K562 (cell line): Measurements from ENCODE around the gene SEC23IP. TPM values are rescaled to one million over a fixed set of nuclear protein-coding genes. Genes with fewer than 3 reads are reported as not detected.

Experiments
- CHD7 ChIP-seq: fragments of 200-600 bp; sonication (generic); IDR thresholded peaks from one replicate; pipeline ENCODE4 v1.6.1; 2012; ENCODE audit warnings: mild to moderate bottlenecking, low read depth, low read length, inconsistent platforms
- EP400 ChIP-seq: fragments of 450-650 bp; IDR thresholded peaks from 2 replicates; pipeline ENCODE4 v1.6.1; 2017; ENCODE audit warnings: antibody characterized with exemption, mild to moderate bottlenecking, moderate library complexity
- FOS ChIP-seq: IDR thresholded peaks from 3 replicates; pipeline ENCODE4 v1.6.1; 2011; ENCODE audit not compliant: insufficient read length; ENCODE audit errors: extremely low read depth
- RFX7 ChIP-seq: fragments of 250-450 bp; sonication (Bioruptor Pico); IDR thresholded peaks from 2 replicates; pipeline ENCODE4 v1.5.1; 2021; ENCODE audit warnings: mild to moderate bottlenecking
- TSC22D4 ChIP-seq: fragments of 450-650 bp; IDR thresholded peaks from 2 replicates; pipeline ENCODE4 v1.6.1; 2016; ENCODE audit warnings: missing genetic modification characterization, missing biosample characterization, control low read depth
- USF2 ChIP-seq: sonication (generic); formaldehyde crosslinking; IDR thresholded peaks from 2 replicates; pipeline ENCODE4 v1.5.0; 2020; ENCODE audit warnings: missing genetic modification reagents
- ZNF431 ChIP-seq: sonication (generic); formaldehyde crosslinking; IDR thresholded peaks from 2 replicates; pipeline ENCODE4 v1.8.0; 2022; ENCODE audit warnings: mild to moderate bottlenecking, missing genetic modification reagents
- polyA plus RNA-seq, 8 experiments: library from polyadenylated mRNA; depleted of rRNA in 4 of 8; stranded (reverse) in 5 of 8; unstranded in 3 of 8; fragments of >200 nt; fragmentation: Nextera tagmentation in 2 of 8; fragmentation: Illumina TruSeq in 1 of 8; extraction: Ambion mirVana in 2 of 8; extraction: Trizol in 1 of 8; gene quantifications; 2 replicates each; pipeline versions ENCODE4 v1.2.1 to v1.2.3, GENCODE V29; 2011 to 2014; ENCODE audit warnings: inconsistent platforms in 1 of 8, missing spikeins in 1 of 8
- total RNA-seq, 7 experiments: library from RNA; depleted of rRNA in 6 of 7; stranded (reverse); fragments of >200 nt in 6 of 7; fragmentation: Illumina TruSeq in 2 of 7; extraction: Trizol in 2 of 7; gene quantifications; 2 replicates each; pipeline versions ENCODE4 v1.2.1 to v1.2.3, GENCODE V29; 2011 to 2021; ENCODE audit warnings: low replicate concordance in 1 of 7
- TF ChIP-seq, protein P1 (sequence below): fragments of 250-450 bp; sonication (Bioruptor Pico); IDR thresholded peaks from 2 replicates; pipeline ENCODE4 v1.5.0; 2022; ENCODE audit warnings: mild to moderate bottlenecking
- TF ChIP-seq, protein P2 (sequence below): fragments of 250-450 bp; sonication (Bioruptor Pico); IDR thresholded peaks from 2 replicates; pipeline ENCODE4 v1.8.0; 2022; ENCODE audit warnings: inconsistent platforms

The SEC23IP gene
- total and polyA plus RNA-seq, 9 of the 15 experiments (the other 6 are each of a cell fraction or from before 2014, with no cell fraction given): 15.8 to 38.4 (median 22.5) TPM

DNA sequence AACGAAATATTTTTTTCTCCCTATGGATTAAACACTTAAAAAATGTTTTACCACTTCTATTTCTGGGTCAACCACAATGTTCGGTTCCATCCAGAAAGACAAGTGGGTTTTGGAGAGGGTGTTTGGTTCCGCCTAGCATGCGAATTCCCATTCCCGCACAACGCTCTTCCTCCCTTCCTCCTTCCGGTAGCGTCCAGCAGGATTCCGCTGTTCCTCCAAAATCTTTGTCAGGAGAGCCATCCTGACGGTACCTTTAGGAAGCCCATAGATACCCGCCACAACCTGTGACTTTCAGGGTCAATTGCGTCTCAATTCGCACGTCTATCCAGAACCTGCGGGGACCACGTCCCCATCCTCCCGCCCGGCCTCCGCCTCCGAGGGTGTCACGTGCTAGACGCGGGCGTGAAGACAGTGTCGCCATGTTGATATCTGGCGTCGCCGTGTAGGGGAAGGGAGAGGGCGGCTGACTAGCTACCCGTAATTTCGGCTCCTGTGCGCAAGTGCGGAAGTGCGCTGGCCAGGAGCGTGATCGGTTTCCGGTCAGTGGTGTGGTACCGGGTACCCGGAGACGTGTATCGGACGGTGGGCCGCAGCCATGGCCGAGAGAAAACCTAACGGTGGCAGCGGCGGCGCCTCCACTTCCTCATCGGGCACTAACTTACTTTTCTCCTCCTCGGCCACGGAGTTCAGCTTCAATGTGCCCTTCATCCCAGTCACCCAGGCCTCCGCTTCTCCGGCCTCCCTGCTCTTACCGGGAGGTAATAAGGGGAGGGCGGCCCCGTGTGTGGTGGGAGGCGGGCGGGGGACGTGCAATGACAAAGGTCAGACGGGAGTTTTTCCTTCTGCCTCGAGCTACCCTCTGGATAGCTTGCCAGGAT, at the start of gene SEC23IP (continued):
- TF ChIP-seq, protein P1, sequence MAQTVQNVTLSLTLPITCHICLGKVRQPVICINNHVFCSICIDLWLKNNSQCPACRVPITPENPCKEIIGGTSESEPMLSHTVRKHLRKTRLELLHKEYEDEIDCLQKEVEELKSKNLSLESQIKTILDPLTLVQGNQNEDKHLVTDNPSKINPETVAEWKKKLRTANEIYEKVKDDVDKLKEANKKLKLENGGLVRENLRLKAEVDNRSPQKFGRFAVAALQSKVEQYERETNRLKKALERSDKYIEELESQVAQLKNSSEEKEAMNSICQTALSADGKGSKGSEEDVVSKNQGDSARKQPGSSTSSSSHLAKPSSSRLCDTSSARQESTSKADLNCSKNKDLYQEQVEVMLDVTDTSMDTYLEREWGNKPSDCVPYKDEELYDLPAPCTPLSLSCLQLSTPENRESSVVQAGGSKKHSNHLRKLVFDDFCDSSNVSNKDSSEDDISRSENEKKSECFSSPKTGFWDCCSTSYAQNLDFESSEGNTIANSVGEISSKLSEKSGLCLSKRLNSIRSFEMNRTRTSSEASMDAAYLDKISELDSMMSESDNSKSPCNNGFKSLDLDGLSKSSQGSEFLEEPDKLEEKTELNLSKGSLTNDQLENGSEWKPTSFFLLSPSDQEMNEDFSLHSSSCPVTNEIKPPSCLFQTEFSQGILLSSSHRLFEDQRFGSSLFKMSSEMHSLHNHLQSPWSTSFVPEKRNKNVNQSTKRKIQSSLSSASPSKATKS (CRISPR knock-in tag): no peak
- TF ChIP-seq FOS (no peak), RFX7 (no peak), ZNF431 (CRISPR knock-in tag) (no peak), TSC22D4 (tag) (no peak), EP400 (peak; percentile 91), CHD7 (no peak), USF2 (peak; percentile 97)
- TF ChIP-seq, protein P2, sequence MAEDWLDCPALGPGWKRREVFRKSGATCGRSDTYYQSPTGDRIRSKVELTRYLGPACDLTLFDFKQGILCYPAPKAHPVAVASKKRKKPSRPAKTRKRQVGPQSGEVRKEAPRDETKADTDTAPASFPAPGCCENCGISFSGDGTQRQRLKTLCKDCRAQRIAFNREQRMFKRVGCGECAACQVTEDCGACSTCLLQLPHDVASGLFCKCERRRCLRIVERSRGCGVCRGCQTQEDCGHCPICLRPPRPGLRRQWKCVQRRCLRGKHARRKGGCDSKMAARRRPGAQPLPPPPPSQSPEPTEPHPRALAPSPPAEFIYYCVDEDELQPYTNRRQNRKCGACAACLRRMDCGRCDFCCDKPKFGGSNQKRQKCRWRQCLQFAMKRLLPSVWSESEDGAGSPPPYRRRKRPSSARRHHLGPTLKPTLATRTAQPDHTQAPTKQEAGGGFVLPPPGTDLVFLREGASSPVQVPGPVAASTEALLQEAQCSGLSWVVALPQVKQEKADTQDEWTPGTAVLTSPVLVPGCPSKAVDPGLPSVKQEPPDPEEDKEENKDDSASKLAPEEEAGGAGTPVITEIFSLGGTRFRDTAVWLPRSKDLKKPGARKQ (CRISPR knock-in tag): no peak
